Activated CD4-positive, alpha-beta memory T cell treated with anti-CD3 and anti-CD28 coated beads, Interleukin-2, amount 10 ng/mL, durations not matched to agents 7 days and 5 days (primary cell): ENCODE results near the gene HNRNPU. TPM values are rescaled to one million over a fixed set of nuclear protein-coding genes. Genes with fewer than 3 reads are reported as not detected.

Experiments used
- CTCF ChIA-PET: fragments of 350-600 bp; sonication (Branson Sonifier 250); formaldehyde crosslinking; loops from one replicate; lab custom pipeline; 2021; ENCODE audit warnings: antibody characterized with exemption, inconsistent platforms; lab: Charles Lee
- POLR2A ChIA-PET: fragments of 350-600 bp; sonication (Branson Sonifier 250); formaldehyde crosslinking; loops from one replicate; lab custom pipeline; 2021; ENCODE audit warnings: antibody characterized with exemption; lab: Charles Lee
- DNase-seq: peaks from one replicate; pipeline ENCODE4 v3.0.0-alpha.2; 2020
- H3K27ac Mint-ChIP-seq: one replicate; pipeline ENCODE4 v1.8.0; 2021; ENCODE audit warnings: mild to moderate bottlenecking, mixed read lengths
- H3K27me3 Mint-ChIP-seq: one replicate; pipeline ENCODE4 v1.8.0; 2021; ENCODE audit warnings: mixed read lengths
- H3K36me3 Mint-ChIP-seq: one replicate; pipeline ENCODE4 v1.8.0; 2021; ENCODE audit warnings: low read depth, mixed read lengths
- H3K4me1 Mint-ChIP-seq: one replicate; pipeline ENCODE4 v1.8.0; 2021; ENCODE audit warnings: mixed read lengths
- H3K4me3 Mint-ChIP-seq: one replicate; pipeline ENCODE4 v1.8.0; 2021; ENCODE audit warnings: mild to moderate bottlenecking, mixed read lengths
- H3K9me3 Mint-ChIP-seq: one replicate; pipeline ENCODE4 v1.8.0; 2021; ENCODE audit warnings: mixed read lengths
- total RNA-seq, 2 experiments: library from RNA; stranded (reverse); gene quantifications; one replicate each; pipeline ENCODE4 v1.2.3, GENCODE V29; 2021

HNRNPU gene
- total RNA-seq, 2 experiments from 2014 or later: 364 to 371 TPM

DNA sequence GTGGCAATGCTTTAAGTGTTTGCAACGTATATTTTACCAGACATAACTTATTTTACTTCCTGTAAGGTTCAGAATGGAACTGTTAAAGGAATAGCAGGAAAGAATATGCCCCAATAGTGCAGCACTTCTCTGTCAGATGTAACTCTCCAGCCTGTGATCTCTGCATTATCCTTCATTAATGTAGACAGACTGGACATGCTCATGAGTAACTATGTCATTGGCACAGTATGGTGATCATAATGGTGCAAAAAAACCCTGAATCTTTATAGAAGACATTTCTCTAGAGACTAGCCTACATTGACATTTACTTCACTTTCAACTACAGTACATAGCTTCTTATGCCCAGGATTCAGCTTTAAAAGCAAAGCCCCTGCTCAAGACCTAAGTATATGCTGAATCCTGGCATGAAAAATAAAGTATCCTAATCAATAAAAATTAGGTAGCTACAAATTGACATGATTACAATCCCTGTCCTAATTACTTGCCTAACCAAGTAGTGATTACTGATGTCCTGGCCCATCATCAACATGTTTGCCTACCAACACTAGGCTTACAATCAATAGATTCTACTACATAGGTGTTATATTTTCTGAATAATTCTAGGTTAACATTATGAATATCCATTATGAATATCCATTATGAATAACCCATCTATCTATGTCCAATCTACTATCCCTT, 15.0 kb downstream of the HNRNPU start:
- Mint-ChIP-seq H3K27ac (no peak overlapping the region), H3K36me3 (peaks cover 92% of the 10 kb centered on the region), H3K4me3 (no peak overlapping the region), H3K4me1 (peaks cover 60% of the 10 kb centered on the region), H3K9me3 (no peaks in the 10 kb centered on the region), H3K27me3 (no peaks in the 10 kb centered on the region)
- no peak for DNase-seq
- POLR2A ChIA-PET: interaction anchor here (7.8 to 21.6 kb wide), 2 partner anchors 9 to 12 kb away, joined by 131 to 925 read pairs; partner anchors contain the start of genes COX20 and HNRNPU
- CTCF ChIA-PET: interaction anchor here (4.3 kb wide), 1 partner anchor 194 kb away, joined by 17 read pairs; no protein-coding TSS in a partner anchor

DNA sequence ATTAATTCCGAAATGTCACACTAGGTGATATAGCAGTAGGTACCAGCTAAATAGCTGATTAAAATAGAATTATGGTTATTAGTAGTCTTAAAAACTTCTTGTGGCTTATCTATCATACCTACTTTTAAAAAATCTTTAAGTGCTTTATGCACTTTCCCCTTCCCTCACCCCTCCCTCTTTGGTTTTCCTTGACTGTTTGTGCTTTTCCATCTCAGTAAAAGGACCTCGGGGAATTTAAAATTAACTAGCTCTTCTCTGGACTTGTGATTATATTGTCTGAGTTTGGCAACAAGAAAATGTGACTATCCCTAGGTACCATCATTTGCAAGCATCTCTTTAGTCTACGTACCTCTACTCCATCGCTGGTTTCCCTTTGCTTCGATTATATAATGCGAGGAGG, 17.7 kb downstream of the HNRNPU start:
- Mint-ChIP-seq H3K36me3 (peaks cover 92% of the 10 kb centered on the region), H3K27ac (no peak overlapping the region), H3K4me3 (no peak overlapping the region), H3K9me3 (no peaks in the 10 kb centered on the region), H3K27me3 (no peaks in the 10 kb centered on the region), H3K4me1 (peaks cover 61% of the 10 kb centered on the region)
- DNase-seq: no peak
- POLR2A ChIA-PET: interaction anchor here (16.7 to 21.6 kb wide), 2 partner anchors 6 to 10 kb away, joined by 925 read pairs; partner anchors contain the start of genes COX20 and HNRNPU
- CTCF ChIA-PET: interaction anchor here (1.4 to 1.7 kb wide), 3 partner anchors 11 to 196 kb away, joined by 4 to 5 read pairs (median 4); partner anchors contain the start of gene COX20

DNA sequence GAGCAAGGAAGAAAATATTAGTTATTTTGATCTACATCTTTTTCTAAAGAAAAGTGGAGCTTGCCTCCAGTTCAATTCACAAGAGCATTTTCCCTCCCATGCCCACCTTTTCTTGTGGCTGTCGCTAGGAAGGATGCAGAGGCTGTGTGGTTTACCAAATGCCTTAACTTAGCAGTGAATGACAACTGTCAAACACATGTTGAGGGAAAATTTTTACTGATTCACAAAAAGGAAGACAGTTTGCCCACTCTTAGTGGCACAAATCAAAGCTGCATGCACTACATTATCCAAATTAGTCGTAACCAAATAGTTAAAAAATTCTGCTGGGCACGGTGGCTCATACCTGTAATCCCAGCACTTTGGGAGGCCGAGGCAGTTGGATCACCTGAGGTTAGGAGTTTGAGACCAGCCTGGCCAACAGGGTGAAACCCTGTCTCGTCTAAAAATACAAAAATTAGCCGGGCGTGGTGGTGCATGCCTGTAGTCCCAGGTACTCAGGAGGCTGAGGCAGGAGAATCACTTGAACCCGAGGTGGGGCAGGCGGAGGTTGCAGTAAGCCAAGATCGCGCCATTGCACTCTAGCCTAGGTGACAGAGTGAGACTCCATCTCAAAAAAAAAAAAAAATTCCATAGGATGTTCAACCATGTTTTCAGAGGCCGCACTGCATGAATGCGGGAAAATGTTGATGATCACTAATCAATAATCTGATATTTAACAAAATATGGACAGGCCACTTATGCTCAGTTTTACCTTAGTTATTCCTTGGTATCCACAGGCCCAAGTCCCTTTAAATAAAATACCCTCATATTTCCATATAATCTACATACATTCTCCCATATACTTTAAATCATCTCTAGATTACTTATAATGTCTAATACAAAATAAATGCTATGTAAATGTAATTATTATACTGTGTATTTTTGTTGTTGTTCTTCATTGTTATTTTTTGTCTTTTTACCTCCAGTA, 19.9 kb downstream of the HNRNPU start:
- peaks cover 90% of the 10 kb centered on the region for H3K36me3 Mint-ChIP-seq
- H3K9me3 Mint-ChIP-seq: no peaks in the 10 kb centered on the region
- POLR2A ChIA-PET: interaction anchor here (2.1 to 16.7 kb wide), 3 partner anchors 9 to 12 kb away, joined by 9 to 925 read pairs (median 9); partner anchors contain the start of genes COX20 and HNRNPU
- peak overlapping the region; percentile 47 for H3K27ac Mint-ChIP-seq
- peaks cover 71% of the 10 kb centered on the region for H3K4me1 Mint-ChIP-seq
- CTCF ChIA-PET: interaction anchor here (1.0 kb wide), 1 partner anchor 19 kb away, joined by 3 read pairs; no protein-coding TSS in a partner anchor
- DNase-seq: no peak
- H3K27me3 Mint-ChIP-seq: no peaks in the 10 kb centered on the region
- H3K4me3 Mint-ChIP-seq: no peak overlapping the region

DNA sequence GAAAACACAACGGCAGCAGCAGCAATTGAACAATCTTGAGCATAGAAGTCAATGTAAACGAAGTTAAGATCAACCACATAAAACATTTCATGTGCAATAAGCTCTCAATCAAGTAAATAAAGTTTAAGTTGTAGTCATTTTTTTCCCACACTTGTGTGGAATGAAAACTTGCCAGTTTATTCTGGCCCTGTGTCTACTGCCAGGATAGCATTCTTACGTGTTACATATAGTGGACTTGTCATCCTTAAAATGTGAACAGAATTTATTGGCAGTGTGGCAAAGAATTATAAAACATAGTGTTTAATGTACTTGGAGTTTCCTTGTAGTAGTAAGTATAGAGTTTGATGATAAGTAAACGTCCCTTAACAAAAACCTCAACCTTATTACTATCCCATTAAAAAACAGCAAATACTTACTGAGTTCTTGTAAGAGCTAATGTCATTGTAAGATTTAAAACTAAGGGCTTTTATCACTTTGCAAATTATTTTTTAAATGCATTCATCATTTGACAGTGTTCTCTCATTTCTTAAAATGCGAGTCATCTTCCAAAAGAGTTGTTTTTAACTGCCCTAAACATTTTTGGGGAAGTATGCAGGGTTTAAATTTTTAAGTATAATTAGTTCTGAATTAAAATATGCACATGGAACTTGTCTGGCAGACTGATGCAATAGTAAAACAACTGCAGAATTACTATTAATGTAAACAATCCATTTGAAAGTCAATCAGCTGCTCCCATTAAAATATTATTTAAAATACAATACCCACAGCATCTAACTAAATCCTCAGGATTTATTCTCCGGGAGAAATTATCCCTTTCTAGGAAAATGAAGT, 21.0 kb downstream of the HNRNPU start:
- peaks cover 90% of the 10 kb centered on the region for H3K36me3 Mint-ChIP-seq
- no peak overlapping the region for H3K4me3 Mint-ChIP-seq
- ChIA-PET POLR2A (interaction anchor here (2.1 to 16.7 kb wide), 3 partner anchors 7 to 13 kb away, joined by 9 to 925 read pairs (median 9); partner anchors contain the start of genes COX20 and HNRNPU), CTCF (interaction anchor here (1.0 to 2.1 kb wide), 3 partner anchors 18 to 198 kb away, joined by 3 to 4 read pairs (median 3); no protein-coding TSS in a partner anchor)
- no peaks in the 10 kb centered on the region for H3K9me3 Mint-ChIP-seq
- no peak overlapping the region for H3K27ac Mint-ChIP-seq
- no peak for DNase-seq
- peaks cover 74% of the 10 kb centered on the region for H3K4me1 Mint-ChIP-seq
- H3K27me3 Mint-ChIP-seq: no peaks in the 10 kb centered on the region

DNA sequence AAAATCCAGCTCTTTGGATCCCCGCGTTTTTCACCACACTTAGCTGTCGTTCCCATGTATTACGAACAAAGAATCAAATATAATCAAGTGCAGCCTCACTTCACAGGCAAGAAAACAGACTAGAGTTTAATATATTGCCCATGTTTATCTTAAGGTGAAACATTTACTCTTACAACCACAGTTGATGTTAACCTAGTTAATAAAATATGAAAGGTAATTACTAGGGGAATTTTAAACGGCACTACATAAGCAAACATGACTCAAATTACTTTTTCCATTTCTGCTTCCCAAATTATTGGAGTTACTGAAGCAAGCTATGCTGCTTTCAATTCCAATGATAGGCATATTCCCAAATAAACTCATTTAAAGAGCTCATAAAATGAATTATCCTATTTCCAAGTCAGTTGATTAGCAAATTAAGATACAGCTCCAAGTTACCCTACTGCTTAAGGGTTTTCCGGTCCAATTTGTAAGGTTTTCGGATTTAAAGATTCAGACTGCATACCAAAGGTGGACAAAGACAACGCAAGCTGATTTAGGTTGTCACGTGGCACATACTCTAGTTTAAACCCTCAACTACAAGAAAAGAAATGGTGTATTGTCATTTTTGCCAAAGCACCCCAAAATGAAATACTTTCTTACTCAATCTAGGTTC, 22.9 kb downstream of the HNRNPU start:
- Mint-ChIP-seq H3K9me3 (no peaks in the 10 kb centered on the region), H3K27ac (peak overlapping the region; percentile 26), H3K36me3 (peaks cover 88% of the 10 kb centered on the region), H3K27me3 (no peaks in the 10 kb centered on the region), H3K4me3 (no peak overlapping the region), H3K4me1 (peaks cover 84% of the 10 kb centered on the region)
- ChIA-PET POLR2A (interaction anchor here (16.7 kb wide), 1 partner anchor 15 kb away, joined by 925 read pairs; the partner anchor contains the start of gene HNRNPU), CTCF (interaction anchor here (1.3 to 2.1 kb wide), 3 partner anchors 10 to 201 kb away, joined by 3 to 4 read pairs (median 3); no protein-coding TSS in a partner anchor)
- DNase-seq: no peak

DNA sequence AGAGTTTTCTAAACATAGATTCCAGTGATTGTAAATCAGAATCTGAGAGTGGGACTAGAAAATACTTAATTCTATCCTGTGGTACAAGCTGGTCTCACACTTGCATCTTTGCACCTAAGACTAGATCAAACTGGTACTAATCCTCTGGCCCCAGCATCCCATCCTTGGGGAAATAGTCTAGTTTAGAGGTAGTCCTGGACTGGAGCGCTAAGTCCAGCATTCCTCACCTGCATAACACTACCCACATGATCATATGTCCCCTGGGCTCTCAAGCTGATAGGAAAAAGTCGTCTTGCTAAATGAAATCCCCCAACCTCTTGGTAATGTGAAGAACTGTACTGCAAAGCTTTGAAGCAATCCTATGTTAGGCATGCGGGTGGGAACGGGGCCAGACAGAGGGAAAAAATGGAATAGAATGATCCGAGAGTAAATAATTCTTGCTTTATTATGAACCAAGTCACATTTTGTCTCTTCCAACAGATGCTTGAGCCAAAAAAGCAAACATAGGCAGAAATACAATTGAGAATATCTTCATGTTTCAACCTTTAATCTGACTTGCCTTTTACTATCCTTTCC, 24.0 kb downstream of the HNRNPU start:
- peaks cover 85% of the 10 kb centered on the region for H3K36me3 Mint-ChIP-seq
- ChIA-PET POLR2A (interaction anchor here (16.7 kb wide), 1 partner anchor 16 kb away, joined by 925 read pairs; the partner anchor contains the start of gene HNRNPU), CTCF (interaction anchor here (1.8 to 7.8 kb wide), 2 partner anchors 22 to 202 kb away, joined by 7 to 92 read pairs; partner anchors contain the start of gene HNRNPU)
- peak overlapping the region; percentile 13 for H3K27ac Mint-ChIP-seq
- H3K4me1 Mint-ChIP-seq: peaks cover 80% of the 10 kb centered on the region
- no peak for DNase-seq
- no peaks in the 10 kb centered on the region for H3K27me3 Mint-ChIP-seq
- no peaks in the 10 kb centered on the region for H3K9me3 Mint-ChIP-seq
- H3K4me3 Mint-ChIP-seq: no peak overlapping the region

DNA sequence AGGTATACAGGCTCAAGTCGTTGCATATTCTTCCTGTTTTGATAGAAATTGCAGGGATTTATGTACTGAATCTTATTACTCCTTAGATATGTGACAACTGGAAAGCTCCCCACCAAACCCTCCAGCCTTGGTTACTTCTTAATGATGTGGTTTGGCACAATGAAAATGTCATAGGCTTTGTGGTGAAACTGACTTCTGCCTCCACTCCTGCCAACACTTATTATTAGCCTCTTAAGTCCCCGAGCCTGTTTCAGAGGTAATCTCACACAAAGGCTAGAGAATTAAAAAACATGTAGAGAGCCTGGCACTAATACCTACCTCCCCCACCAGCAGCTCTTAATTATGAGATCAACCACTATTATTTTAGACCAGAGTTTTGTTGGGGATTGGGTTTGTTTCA, 24.7 kb downstream of the HNRNPU start:
- no peak for DNase-seq
- Mint-ChIP-seq H3K4me1 (peaks cover 74% of the 10 kb centered on the region), H3K9me3 (no peaks in the 10 kb centered on the region), H3K27ac (peak overlapping the region; percentile 36), H3K27me3 (no peaks in the 10 kb centered on the region), H3K36me3 (peaks cover 79% of the 10 kb centered on the region), H3K4me3 (no peak overlapping the region)
- ChIA-PET CTCF (interaction anchor here (1.8 to 7.8 kb wide), 2 partner anchors 23 to 203 kb away, joined by 7 to 92 read pairs; partner anchors contain the start of gene HNRNPU), POLR2A (interaction anchor here (16.7 kb wide), 1 partner anchor 17 kb away, joined by 925 read pairs; the partner anchor contains the start of gene HNRNPU)

DNA sequence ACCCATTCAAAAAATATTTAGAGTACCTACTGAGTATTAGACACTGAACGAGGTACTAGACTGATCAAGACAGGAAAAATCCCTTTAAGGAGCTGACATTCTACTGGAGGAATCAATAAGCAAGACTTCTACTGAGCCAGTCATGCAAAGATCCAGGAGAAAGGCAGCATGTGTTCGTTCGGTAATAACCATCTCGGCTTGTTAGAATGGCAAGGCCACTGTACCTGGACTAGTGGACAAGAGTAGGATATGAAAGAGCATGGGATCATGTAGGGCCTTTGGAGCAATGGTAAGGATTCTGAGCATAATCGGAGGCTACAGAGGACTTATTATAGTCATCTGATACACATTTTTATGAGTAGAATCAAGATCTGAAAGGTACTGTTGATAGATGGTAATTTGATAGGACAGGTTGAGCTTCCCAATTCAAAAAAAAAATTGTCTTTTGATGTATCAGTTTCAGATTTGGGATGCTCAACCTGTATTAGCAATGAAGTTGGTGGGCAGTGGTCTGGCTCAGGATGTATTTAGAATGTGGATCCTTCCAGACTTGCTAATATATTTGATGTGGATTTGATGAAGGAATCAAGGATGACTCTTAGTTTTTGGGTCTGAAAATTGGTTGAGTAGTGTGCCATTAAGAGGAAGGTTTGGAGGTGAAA, 26.6 kb downstream of the HNRNPU start:
- ChIA-PET CTCF (interaction anchor here (1.0 to 7.8 kb wide), 7 partner anchors 12 to 319 kb away, joined by 3 to 92 read pairs (median 7); partner anchors contain the start of gene HNRNPU), POLR2A (interaction anchor here (3.7 to 16.7 kb wide), 2 partner anchors 19 to 132 kb away, joined by 32 to 925 read pairs; partner anchors contain the start of gene HNRNPU)
- no peak for DNase-seq
- H3K9me3 Mint-ChIP-seq: no peaks in the 10 kb centered on the region
- peak overlapping the region; percentile 67 for H3K27ac Mint-ChIP-seq
- H3K36me3 Mint-ChIP-seq: peaks cover 63% of the 10 kb centered on the region
- H3K4me1 Mint-ChIP-seq: peaks cover 61% of the 10 kb centered on the region
- no peaks in the 10 kb centered on the region for H3K27me3 Mint-ChIP-seq
- peak overlapping the region; percentile 83 for H3K4me3 Mint-ChIP-seq

DNA sequence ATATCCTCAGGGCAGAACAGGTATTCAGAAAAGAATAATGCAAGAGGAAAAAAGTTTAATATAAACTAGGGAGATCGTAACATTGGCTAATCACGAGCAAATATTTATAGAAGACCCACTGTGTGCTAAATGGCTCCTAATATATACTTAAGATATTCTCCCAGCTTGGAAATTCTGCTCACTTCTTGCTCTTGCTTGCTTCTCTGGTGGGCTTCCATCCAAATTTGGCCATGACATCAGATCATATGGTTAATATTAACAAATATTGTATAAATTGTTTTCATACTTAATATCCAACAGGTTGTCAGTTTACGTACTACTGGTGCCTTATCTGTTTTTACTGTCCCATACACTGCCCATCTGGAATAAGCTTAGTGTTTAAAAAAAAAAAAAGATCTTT, 27.8 kb downstream of the HNRNPU start:
- peaks cover 58% of the 10 kb centered on the region for H3K4me1 Mint-ChIP-seq
- no peaks in the 10 kb centered on the region for H3K9me3 Mint-ChIP-seq
- ChIA-PET CTCF (interaction anchor here (1.3 to 7.8 kb wide), 8 partner anchors 10 to 320 kb away, joined by 3 to 92 read pairs (median 8); partner anchors contain the start of gene HNRNPU), POLR2A (interaction anchor here (1.1 to 16.7 kb wide), 10 partner anchors 11 to 386 kb away, joined by 3 to 925 read pairs (median 5); partner anchors contain the start of genes ADSS2, DESI2 and HNRNPU)
- H3K27ac Mint-ChIP-seq: peak overlapping the region; percentile 97
- H3K27me3 Mint-ChIP-seq: no peaks in the 10 kb centered on the region
- peaks cover 55% of the 10 kb centered on the region for H3K36me3 Mint-ChIP-seq
- H3K4me3 Mint-ChIP-seq: peak overlapping the region; percentile 83
- no peak for DNase-seq

DNA sequence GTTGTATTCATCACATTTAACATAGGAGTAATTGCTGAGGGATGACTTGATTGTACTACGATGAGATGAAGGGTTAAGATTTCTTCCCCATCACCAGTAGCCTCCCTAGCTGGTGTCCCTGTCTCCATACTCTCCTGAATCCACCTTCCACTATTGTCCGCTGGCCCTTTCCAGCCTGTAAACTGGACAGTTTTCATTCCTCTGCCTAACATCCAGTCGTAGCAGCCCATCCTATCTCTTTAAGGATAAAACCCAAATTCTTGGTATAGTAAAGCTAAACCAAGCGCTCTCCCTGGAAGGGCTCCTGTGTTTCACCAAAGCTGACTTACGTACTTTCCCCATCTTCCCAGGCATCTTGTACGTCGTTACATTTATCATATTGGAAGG, 28.2 kb downstream of the HNRNPU start:
- POLR2A ChIA-PET: interaction anchor here (0.9 to 16.7 kb wide), 15 partner anchors 8 to 386 kb away, joined by 3 to 925 read pairs (median 6); partner anchors contain the start of genes ADSS2, DESI2 and HNRNPU
- peaks cover 56% of the 10 kb centered on the region for H3K4me1 Mint-ChIP-seq
- no peak for DNase-seq
- CTCF ChIA-PET: interaction anchor here (1.3 to 7.8 kb wide), 6 partner anchors 11 to 320 kb away, joined by 3 to 92 read pairs (median 10); partner anchors contain the start of gene HNRNPU
- no peaks in the 10 kb centered on the region for H3K27me3 Mint-ChIP-seq
- peak overlapping the region; percentile 83 for H3K4me3 Mint-ChIP-seq
- peak overlapping the region; percentile 97 for H3K27ac Mint-ChIP-seq
- peaks cover 50% of the 10 kb centered on the region for H3K36me3 Mint-ChIP-seq
- H3K9me3 Mint-ChIP-seq: no peaks in the 10 kb centered on the region
